GM12891 (cell line): ENCODE measurements around the gene CERS6.

Experiments used
- PAX5 ChIP-seq: IDR thresholded peaks from 2 replicates; pipeline ENCODE4 v1.6.1; 2011; ENCODE audit warnings: low read length, moderate library complexity, mild to moderate bottlenecking; ENCODE audit not compliant: insufficient read depth, severe bottlenecking
- POLR2A ChIP-seq: IDR thresholded peaks from 2 replicates; pipeline ENCODE4 v1.6.1; 2011; ENCODE audit warnings: low read depth, low read length, control low read depth
- POLR2AphosphoS5 ChIP-seq: IDR thresholded peaks from 2 replicates; pipeline ENCODE4 v1.6.1; 2011; ENCODE audit warnings: low read depth, low read length, control low read depth
- SPI1 ChIP-seq: IDR thresholded peaks from 2 replicates; pipeline ENCODE4 v1.6.1; 2011; ENCODE audit warnings: low read depth, low read length, control low read depth
- TAF1 ChIP-seq: IDR thresholded peaks from 2 replicates; pipeline ENCODE4 v1.6.1; 2011; ENCODE audit warnings: low read depth, low read length, control low read depth

DNA sequence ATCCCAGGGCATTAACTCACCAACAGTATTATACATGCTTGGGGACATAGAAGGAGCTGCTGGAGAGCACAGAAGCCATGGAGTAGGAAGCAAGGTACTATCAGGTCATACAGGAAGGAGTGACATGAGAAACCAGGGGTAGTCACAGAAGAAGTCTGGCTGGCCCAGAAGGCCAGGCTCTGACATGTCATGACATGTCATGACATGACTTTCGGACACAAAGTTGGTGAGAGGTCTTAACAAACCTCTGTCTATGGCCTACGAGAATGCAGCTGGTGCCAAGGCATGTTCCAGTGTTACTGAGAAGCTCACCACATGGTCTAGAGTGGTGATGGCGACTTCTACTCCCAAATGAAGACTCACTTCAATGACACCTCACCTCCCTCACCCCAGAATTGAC is 3.3 kb upstream of the CERS6 start:
- TF ChIP-seq POLR2AphosphoS5 (no peak), POLR2A (no peak), SPI1 (no peak), TAF1 (no peak), PAX5 (no peak)
